Measurements from ENCODE around the gene ZNF354C. TPM values are rescaled to one million over a fixed set of nuclear protein-coding genes. Genes with fewer than 3 reads are reported as not detected.

The ZNF354C gene
- total and polyA plus RNA-seq, 9 of the 15 experiments (the other 6 are each of a cell fraction or from before 2014, with no cell fraction given) = 0.01 to 0.08 (median 0.03) TPM; not detected in 1

DNA sequence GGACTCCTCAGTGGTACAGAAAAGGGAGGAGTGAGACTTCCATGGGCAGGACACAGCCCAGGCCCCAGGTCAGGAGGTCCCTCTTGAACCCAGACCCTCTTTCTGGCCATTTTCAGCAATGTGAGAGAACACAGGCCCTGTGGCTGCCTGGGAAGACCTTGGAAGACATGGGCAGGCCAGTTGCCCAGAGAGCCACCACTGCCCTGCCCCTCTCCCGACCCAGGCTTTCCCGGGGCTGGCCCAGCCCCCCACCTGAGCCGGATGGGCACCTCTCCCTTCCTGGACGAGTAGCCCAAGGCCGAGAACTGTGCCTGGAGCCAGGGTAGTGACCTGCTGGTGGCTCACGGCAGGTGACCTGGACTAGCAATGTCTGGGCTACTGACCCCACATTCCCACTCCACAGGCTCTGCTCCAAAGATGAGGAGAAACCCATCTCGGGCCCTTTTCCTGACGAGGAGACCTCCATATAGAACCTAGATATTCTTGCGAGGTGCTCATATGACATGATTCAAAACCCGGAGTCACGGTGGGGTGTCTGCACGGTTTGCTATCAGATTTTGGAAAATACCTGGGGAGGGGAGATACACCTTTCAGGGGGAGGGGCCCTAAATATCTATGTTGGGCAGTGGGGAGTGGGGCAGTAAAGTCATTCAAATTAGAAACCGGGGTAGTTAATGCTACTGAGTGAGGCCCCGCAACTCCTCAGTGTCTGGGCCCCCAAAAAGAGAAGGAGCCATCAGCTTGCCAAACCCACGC lies 59.4 kb downstream of the ZNF354C start:
- no peak for DNase-seq (ENCODE audit: extremely low read depth in 1 of 4, low spot score in 3 of 4)
- Histone ChIP-seq H3K4me3 (no peak overlapping the region), H3K27ac (ENCODE audit: extremely low read depth, low read depth, low read length) (no peak overlapping the region), H3K9ac (ENCODE audit: insufficient read depth in 1 of 2, low read depth in 2 of 2, low read length in 2 of 2) (no peak overlapping the region), H3K79me2 (ENCODE audit: control insufficient read depth, insufficient read depth, low read length) (no peaks in the 10 kb centered on the region), H3K9me1 (ENCODE audit: control insufficient read depth, insufficient read depth, low read length) (no peaks in the 10 kb centered on the region), H3K4me1 (replicated peaks in 1 of 2; ENCODE audit: control insufficient read depth in 2 of 2, insufficient read depth in 2 of 2, low read length in 2 of 2) (peaks cover 0 to 1% of the 10 kb centered on the region in 2 experiments; a peak in 1 of 5 replicates), H3K9me3 (replicated peaks; ENCODE audit: control insufficient read depth, insufficient read depth, low read depth, low read length) (no peaks in the 10 kb centered on the region), H4K20me1 (replicated peaks; ENCODE audit: control insufficient read depth, insufficient read depth, low read length) (no peaks in the 10 kb centered on the region), H3K27me3 (ENCODE audit: control insufficient read depth in 2 of 2, insufficient read depth in 2 of 2, low read length in 2 of 2) (peaks cover 0 to 32% of the 10 kb centered on the region in 2 experiments; a peak in 2 of 5 replicates), H2AFZ (ENCODE audit: low read depth, low read length) (no peak overlapping the region), H3K36me3 (ENCODE audit: control insufficient read depth, insufficient read depth, low read length) (no peaks in the 10 kb centered on the region), H3K4me2 (ENCODE audit: insufficient read depth, low read length) (no peak overlapping the region)
- no TSS peak for BruUV-seq (replicated peaks)
- in situ Hi-C loops (cut with MboI) = no loop called here
- 3% methylated on average over 15 of the region's 15 CpGs for WGBS (ENCODE audit: insufficient coverage, low coverage, missing lambda C conversion rate)
- no peak for FAIRE-seq
- ChIA-PET POLR2A (interaction anchor here (1.1 kb wide), 1 partner anchor 1560 kb away, joined by 3 read pairs; no protein-coding TSS in a partner anchor), CTCF (ENCODE audit: low intra/inter-chr PET ratio) (no interaction called here)
- no peak for TF ChIP-seq NELFE (IDR thresholded peaks at IDR 0.05; ENCODE audit: insufficient read depth, insufficient read length)
- TF ChIP-seq, protein P1, sequence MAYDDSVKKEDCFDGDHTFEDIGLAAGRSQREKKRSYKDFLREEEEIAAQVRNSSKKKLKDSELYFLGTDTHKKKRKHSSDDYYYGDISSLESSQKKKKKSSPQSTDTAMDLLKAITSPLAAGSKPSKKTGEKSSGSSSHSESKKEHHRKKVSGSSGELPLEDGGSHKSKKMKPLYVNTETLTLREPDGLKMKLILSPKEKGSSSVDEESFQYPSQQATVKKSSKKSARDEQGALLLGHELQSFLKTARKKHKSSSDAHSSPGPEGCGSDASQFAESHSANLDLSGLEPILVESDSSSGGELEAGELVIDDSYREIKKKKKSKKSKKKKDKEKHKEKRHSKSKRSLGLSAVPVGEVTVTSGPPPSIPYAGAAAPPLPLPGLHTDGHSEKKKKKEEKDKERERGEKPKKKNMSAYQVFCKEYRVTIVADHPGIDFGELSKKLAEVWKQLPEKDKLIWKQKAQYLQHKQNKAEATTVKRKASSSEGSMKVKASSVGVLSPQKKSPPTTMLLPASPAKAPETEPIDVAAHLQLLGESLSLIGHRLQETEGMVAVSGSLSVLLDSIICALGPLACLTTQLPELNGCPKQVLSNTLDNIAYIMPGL (CRISPR knock-in tag; IDR thresholded peaks at IDR 0.05) = no peak
- TF ChIP-seq ZNF717 (CRISPR knock-in tag; IDR thresholded peaks at IDR 0.05) = no peak
- TF ChIP-seq, protein P2, sequence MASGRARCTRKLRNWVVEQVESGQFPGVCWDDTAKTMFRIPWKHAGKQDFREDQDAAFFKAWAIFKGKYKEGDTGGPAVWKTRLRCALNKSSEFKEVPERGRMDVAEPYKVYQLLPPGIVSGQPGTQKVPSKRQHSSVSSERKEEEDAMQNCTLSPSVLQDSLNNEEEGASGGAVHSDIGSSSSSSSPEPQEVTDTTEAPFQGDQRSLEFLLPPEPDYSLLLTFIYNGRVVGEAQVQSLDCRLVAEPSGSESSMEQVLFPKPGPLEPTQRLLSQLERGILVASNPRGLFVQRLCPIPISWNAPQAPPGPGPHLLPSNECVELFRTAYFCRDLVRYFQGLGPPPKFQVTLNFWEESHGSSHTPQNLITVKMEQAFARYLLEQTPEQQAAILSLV (tag; IDR thresholded peaks at IDR 0.05) = no peak
- no peak for TF ChIP-seq ZFP30 (CRISPR knock-in tag; IDR thresholded peaks at IDR 0.05; ENCODE audit: borderline replicate concordance)
- TF ChIP-seq ETS2 (tag; IDR thresholded peaks at IDR 0.05; ENCODE audit: borderline replicate concordance, poor library complexity, severe bottlenecking) = no peak
- no peak for TF ChIP-seq ZNF444 (CRISPR knock-in tag; IDR thresholded peaks at IDR 0.05)
- no peak for TF ChIP-seq PTTG1 (tag; IDR thresholded peaks at IDR 0.05; ENCODE audit: low read depth)
- no peak for TF ChIP-seq ILF3 (IDR thresholded peaks at IDR 0.05; ENCODE audit: borderline replicate concordance)
- TF ChIP-seq, protein P3, sequence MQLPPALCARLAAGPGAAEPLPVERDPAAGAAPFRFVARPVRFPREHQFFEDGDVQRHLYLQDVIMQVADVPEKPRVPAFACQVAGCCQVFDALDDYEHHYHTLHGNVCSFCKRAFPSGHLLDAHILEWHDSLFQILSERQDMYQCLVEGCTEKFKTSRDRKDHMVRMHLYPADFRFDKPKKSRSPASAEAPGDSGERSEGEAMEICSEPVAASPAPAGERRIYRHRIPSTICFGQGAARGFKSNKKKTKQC (CRISPR knock-in tag; IDR thresholded peaks at IDR 0.05) = no peak
- TF ChIP-seq ZFP36 (IDR thresholded peaks at IDR 0.05; ENCODE audit: low read depth, low read length, partially characterized antibody) = no peak
- no peak for TF ChIP-seq MBD2 (IDR thresholded peaks at IDR 0.05; ENCODE audit: borderline replicate concordance, low read depth)
- intact Hi-C loops (cut with micrococcal nuclease) = no loop called here
- no peak for ATAC-seq
